Testis (tissue), 2 donors: Measurements from ENCODE around the gene CUBN.

Experiments used
- POLR2A ChIP-seq: fragments of 450-650 bp; IDR thresholded peaks from one replicate; pipeline ENCODE4 v1.6.1; 2017; ENCODE audit warnings: antibody characterized with exemption, mild to moderate bottlenecking, moderate library complexity
- TF ChIP-seq, protein P1 (sequence below), 3 experiments: fragments of 450-650 bp in 2 of 3; fragments of 200-600 bp in 1 of 3; sonication (generic) in 1 of 3; IDR thresholded peaks; one replicate each; pipeline ENCODE4 v1.5.1; 2016 to 2019; ENCODE audit warnings: antibody characterized with exemption in 3 of 3, mild to moderate bottlenecking in 2 of 3, moderate library complexity in 1 of 3

DNA sequence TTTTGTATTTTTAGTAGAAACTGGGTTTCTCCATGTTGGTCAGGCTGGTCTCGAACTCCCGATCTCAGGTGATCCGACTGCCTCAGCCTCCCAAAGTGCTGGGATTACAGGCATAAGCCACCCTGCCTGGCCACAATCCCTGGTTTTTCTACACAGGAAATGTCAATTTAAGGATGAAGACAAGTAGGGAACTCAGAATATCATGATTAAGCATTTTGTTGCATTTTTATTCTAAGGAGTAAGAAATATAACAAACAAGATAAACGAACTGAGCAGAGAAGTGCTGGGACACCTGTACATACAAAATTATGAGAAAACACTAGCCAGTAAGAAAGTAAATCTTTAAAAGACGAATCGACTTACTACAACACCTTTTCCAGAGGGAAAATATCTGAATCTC lies 69.3 kb downstream of the CUBN start:
- TF ChIP-seq POLR2A, result no peak
- TF ChIP-seq, protein P1, sequence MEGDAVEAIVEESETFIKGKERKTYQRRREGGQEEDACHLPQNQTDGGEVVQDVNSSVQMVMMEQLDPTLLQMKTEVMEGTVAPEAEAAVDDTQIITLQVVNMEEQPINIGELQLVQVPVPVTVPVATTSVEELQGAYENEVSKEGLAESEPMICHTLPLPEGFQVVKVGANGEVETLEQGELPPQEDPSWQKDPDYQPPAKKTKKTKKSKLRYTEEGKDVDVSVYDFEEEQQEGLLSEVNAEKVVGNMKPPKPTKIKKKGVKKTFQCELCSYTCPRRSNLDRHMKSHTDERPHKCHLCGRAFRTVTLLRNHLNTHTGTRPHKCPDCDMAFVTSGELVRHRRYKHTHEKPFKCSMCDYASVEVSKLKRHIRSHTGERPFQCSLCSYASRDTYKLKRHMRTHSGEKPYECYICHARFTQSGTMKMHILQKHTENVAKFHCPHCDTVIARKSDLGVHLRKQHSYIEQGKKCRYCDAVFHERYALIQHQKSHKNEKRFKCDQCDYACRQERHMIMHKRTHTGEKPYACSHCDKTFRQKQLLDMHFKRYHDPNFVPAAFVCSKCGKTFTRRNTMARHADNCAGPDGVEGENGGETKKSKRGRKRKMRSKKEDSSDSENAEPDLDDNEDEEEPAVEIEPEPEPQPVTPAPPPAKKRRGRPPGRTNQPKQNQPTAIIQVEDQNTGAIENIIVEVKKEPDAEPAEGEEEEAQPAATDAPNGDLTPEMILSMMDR (IDR thresholded peaks at IDR 0.05), result no peak
